DMS114 treated with DMSO at 0.1 percent for 48 hours (cell line): Measurements from ENCODE around the gene VWA8.

ENCODE experiments used
- DNase-seq: peaks from one replicate; lab custom pipeline; 2025; ENCODE audit not compliant: unreplicated experiment; lab: John Stamatoyannopoulos, UW

VWA8 gene

DNA sequence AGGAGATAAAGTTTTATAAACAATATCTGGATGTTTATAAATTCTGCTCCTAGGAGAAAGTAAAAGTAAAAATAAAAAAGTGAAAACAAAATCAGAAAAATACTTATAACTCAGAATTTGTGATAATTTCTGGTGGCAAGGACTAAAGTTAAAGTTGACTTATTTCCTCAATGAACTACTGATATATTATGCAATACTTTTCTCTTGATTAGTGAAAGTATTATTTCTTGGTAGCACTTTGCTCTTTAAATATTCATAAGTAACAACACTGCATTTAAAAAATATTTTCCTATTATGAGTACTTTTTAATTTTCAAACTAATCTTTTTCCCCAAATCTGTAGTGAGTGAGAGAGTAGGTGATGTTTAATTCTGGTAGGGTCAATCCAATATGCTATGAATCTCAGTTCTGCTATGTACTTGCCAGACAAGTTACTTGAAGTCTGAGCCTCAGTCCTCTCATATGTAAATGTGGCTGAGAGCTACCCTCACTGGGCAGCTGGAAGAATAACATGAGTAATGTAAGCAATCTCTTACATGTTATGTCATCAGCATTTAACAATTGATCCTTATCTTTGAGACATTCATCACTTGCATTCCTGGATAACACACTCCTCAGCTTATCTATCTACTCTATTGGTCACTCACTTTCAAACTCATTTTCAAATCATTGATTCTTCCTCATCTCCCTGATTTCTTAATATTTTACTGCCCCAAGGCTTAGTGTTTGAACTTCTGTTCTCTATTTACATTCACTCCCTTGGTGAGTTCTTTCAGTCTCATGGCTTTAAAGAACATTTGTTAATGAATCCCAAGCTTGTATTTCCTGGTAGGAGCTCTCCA lies 264.5 kb downstream of the VWA8 start:
- no peak for DNase-seq

DNA sequence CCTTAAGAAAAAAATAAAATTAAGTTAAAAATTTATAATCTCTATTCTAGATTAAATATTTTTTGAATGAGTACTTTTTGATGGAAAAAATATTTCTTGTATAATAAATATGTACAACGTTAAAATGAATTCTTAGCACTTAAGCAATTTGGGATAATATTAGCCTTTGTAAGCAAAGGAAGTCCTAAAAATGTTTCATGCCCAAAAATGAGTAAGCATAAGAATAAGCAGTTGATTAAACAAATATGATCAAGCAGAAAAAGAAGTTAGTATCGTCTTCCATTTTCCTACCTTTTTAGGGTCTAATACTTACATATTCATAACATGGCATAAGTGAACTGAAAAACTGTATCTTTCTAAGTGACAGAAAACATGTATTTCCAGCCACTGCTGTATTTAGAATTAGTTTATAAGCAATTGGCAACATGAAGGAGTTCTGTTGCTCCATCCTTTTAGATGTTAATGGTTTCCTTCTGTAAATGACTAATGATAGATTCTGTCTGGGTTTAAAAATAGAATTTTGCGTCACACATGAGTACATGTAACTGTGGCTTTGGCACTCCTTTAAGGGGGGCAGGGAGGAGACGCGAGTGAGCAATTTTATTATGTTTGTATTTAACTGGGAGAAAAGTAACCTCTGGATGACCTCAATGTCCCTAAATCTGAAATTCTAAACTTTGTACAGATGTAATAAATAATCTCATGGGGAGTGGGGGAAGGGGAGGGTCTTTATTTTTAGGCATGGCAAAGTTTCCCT lies 266.2 kb downstream of the VWA8 start:
- DNase-seq, result no peak

DNA sequence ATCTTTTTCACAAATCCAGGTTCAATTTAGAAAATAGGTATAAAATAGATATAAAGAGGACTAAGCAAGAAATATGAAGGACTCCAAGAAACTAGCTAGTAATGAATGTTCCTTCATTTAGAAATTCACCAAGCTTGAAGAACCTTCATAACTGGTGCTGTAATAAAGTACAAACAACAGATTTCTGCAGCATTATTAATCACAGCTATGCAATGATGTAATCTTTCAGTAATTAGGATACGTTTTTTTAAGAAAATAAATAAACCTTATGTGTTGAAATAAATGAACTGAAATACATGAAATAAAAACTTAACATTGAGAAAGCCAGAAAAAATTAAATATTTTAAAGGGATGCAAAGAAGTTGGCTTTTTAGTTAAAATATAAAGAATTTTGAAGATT lies 267.5 kb downstream of the VWA8 start:
- no peak for DNase-seq

DNA sequence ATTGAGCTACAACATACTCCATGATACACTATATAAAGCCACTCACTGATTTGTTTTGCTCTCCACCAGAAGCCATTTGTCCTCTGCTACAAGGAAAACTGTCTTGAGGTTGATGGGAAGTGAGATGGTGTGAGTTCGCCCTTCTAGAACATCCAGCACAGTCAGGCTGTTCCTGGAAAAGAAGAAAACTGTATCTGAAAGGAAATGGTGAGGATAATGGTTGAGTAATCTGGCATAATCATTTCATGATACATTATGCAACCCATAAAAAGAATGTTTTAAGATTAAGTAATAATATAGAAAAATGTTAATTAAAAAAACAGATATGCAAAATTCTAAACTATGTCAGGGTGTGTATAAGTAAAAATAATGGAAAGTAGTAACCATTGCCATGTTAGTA lies 269.6 kb downstream of the VWA8 start:
- no peak for DNase-seq

DNA sequence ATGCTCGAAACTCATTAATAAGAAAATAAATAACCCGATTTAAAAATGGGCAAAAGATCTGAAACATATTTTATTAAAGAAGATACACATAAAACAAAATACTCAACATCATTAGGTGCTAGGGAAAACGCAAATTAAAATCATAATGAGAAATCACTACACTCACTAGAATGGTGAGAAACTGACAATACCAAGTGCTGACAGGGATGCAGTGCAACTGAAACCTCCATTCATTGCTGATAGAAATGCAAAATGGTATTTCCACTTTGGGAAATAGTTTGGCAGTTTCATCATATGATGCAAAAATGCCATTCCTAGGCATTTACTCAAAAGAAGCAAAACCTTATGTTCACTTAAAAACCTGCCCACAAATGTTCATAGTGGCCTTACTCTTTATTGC lies 278.1 kb downstream of the VWA8 start:
- no peak for DNase-seq

DNA sequence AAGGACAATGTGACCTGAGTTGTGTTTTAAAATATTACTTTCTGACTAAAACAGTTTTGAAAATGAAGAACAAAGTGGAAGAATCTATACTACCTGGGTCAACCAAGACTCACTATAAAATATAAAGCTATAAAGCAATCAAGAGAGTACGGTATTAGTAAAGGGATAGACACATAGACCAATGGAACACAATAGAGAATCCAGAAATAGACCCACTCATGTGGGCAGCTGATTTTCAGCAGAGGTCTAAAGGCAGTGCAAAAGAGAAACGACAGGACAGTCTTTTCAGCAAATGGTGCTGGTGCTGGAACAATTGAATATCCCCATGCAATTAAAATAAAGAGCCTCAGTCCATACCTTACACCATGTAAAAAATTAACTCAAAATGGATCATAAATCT lies 278.9 kb downstream of the VWA8 start:
- no peak for DNase-seq

DNA sequence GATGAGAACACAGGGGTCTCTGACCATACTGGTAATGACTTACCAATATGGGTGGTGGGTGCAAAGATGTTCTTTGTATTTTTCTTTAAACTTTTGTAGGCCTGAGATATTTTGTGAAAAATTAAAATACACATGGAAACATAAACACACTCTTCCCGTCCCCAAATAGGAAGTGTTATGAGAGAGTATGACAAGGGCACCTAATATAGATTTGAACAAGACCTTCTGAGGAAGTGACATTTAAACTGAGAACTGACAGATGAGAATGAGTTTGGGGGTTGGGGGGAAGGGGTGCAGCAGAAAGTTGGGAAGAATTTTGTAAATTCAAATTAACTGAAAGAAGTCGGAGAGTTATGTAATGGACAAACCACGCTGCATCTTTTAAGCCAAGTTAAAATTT lies 279.3 kb downstream of the VWA8 start:
- DNase-seq, result no peak

DNA sequence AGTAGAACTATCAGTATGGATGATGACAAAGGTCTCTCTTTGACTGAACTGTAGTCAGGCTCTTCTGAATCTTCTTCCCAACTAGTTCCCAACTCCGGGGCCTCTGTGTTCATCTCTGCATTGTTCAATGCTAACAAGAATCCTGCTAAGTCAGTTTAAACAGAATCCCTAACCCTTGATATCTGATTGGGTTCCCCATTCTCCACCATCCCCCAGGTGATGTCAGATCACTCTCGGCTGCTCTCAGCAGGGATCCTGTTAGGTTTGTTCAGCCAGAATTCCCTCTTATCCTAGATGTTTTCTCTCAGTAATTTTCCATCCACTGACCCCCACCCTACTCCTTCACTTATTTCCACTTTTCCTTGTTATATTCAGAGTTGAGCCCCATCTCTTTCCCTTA lies 280.0 kb downstream of the VWA8 start:
- no peak for DNase-seq

DNA sequence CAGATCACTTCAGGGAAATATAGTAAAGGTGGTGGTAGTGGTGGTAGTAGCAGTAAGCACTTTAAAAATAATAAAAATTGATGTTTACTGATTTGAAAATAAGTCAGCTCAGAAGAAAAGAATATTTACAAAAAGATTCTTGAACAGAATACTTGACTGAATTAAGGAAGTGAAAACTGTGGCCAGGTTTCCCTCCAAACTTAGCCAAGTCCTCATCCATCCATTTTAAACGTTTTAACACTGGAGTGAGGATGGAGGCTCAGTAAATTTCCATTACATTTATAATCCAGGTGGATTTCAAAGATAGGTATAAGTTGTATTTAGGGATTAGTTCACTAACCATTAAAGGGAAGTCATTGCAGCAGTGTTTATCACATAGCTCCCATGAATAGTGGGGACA lies 282.1 kb downstream of the VWA8 start:
- DNase-seq, result no peak

DNA sequence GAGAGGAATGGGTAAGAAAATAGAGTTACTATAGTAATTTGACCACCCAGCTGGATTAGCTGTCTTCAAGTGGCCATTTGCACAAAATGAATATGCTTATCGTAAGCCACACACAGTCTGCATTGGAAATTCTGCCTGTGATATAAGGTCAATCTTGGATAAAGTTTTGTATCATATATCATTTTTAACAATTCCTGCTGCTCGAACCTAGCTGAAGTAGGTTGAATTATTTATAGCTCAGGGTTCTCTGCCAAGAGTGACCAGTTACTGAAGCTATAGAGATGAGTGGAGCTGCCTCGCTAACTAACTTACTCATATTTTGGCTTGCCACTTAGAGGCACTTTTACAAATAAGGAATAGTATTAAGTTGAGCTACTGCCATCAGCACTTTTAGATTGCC lies 282.7 kb downstream of the VWA8 start:
- no peak for DNase-seq

DNA sequence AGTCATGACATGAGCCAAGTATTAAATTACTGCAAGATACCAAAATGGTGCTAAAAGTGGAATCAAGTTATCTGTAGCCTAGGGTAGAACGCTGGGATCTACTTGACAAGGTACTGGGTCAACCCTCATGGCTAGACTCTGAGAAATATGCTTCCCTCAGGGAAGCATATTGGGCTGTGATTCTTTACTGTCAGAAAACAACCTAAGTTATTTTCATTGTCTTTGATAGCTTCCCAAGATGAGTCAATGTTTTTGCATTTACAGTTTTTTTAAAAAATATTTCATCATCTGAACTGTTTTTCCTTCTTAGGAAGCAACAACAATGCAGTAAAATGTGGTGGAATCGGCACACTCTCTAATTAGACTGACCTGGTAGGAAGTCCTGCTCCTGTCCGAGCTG lies 285.6 kb downstream of the VWA8 start:
- DNase-seq, result no peak

DNA sequence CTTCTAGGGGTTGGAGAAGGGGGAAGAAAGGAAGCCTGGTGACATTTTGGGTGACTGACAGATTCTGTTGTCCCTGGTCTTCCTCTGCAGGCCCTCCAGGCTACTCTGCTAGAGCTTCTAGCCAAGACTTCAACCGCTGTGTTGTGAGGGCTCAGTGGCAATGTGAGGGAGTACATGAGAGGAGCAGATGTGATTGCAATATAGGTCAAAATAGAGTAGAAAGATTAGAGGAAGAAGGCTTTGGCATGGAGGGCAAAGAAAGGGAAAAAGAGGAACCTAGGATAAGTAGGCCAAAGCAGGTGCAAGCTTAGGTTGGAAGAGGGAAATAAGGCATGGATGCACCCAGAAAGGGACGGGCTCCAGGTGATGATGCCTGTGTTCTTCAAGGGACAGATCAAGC lies 286.7 kb downstream of the VWA8 start:
- no peak for DNase-seq

DNA sequence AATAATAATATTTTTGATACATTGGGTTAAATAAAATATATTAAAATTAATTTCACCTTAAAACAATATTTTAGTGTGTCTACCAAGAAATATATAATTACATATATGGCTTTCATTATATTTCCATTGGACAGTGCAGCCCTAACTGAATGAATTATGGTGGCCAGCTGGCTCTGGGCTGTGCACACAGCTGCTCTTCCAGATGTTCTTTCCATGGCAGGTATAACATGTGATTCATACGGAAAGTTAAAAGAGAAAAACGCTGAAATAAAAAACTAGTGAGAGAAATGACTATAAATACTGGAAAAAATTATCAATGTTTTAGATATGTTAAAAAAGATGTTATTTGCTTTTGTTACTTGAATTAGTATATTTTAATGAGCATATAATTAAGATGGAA lies 287.3 kb downstream of the VWA8 start:
- no peak for DNase-seq

DNA sequence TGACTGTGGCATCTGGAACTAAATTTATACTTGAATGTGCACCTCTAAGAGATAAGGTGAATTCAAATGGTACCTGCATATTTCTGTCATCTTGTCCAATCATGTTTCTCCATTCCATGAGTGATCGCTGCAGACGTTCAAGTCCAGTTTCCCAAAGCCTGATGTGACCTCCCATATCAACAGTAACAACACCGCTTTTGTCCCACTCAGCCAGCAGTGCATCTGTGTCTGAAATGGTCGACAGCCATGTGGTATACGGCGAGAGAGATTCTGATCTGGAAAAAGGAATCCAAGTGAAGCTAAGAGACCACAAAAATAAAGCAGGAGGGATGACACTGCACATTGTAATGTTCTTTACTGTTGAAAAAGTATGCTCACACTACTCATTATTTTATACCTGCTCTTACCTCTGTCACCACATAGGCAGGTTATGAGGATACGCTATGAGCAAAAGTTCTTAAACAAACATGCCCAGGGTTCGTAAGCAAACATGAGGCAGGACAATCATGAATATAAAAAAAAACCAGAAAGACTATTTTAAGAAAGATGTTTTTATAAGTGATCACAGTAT lies 290.0 kb downstream of the VWA8 start:
- no peak for DNase-seq

DNA sequence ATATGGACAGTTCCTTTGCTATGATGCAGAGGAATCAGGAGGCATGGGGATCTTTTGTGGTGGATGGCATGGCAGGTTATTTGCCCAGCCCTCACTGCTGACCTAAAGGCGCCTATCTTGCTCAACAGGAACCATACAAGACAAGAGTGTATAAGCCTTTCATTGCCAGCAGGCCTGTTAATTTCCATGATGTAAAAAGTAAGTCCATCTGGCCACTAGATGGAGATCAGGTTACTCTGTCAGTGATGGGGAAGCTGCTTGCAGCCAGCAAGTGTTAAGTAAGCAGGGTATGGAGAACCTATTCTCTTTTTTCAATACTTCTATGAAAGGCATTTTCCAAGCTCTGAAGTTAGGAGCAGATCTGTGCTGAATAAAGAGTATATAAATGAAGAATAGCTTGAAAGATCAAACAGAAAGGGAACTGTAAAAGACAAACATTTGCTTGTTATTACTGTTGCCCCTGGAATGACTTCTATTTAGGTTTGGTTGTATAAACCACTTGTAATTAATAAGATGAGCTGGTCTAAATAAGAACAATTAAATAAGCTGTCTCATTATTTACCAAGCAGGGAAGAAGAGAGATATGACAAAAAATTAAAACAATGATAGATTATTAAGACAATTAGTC lies 292.7 kb downstream of the VWA8 start:
- peak; percentile 68 for DNase-seq

DNA sequence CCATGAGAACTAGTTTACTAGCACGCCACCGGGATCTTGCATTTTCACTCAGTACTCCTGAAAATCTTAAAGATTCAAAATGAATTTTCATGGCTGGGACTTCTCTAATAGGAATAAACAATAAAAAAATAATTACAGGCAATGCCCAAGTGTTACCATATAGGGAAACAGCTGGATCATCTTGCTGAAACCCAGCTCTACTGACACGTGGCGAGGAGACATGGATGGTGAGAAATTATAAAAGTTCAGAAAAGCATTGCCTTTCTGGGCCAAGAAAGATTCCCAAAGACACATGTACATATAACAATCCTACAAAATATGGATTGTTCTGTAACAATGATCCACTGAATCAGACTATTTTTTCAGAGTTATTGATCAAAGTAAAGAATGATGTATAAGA lies 294.3 kb downstream of the VWA8 start:
- no peak for DNase-seq

DNA sequence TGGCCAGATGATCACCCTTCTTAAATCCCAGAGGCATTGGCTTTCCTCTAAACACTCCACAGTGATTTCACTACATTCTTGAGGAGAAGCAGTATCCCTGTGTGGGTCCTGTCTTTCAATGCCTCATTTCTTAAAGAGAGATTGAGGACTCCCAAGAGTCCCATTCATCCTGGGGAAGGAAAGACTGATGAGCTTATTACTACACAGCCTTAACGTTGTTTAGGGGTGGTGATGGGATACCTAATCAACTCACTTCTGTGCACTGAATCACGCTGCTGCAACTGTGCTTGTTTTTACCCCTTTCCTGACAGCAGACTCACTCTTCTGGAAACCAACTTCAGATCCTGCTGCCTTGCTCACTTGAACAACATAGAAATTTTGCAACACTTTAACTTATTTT lies 300.5 kb downstream of the VWA8 start:
- no peak for DNase-seq

DNA sequence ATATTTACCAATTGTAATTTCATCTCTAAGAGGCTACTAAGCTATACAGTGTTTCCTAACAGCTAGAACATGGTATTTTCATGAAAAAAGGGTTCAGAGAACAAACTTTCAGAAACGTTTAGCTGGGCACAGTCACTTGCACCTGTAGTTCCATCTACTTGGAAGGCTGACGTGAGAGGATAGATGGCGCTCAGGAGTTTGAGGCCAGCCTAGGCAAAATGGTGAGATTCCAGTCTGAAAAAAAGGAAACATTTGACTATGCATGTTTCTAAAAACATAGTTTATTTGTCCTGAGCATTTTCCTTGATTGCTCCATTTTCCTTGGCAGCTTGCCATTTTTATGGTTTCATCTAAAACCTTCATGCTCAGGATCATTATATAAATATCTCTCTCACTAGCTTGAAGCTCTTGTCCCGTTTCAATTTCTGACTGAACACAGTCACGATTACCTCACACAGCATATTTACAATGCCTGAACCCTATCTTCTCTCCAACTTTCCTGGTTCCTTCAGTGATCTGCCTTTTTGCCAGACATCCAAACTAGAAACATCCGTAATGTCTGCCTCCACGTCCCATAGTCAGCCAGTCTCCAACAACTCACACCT lies 302.8 kb downstream of the VWA8 start:
- no peak for DNase-seq

DNA sequence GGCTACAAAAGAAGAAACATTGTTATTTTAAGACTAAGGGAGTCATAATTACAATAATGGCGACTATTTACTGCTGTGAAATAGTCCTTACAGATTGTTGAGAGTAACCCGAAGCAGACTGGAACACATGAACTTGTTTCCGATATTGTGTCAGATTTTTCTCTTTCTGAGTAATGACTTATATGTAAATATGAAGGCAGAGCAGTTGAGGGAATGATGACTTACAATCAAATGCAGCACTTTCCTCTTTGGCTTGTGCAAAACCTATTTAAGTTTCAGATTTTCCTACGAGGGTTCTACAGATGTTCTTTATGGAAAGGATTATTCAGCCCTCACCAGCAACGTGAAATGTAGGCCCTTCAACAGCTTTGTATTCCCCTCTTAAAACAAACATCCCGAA lies 304.9 kb downstream of the VWA8 start:
- DNase-seq, result no peak

DNA sequence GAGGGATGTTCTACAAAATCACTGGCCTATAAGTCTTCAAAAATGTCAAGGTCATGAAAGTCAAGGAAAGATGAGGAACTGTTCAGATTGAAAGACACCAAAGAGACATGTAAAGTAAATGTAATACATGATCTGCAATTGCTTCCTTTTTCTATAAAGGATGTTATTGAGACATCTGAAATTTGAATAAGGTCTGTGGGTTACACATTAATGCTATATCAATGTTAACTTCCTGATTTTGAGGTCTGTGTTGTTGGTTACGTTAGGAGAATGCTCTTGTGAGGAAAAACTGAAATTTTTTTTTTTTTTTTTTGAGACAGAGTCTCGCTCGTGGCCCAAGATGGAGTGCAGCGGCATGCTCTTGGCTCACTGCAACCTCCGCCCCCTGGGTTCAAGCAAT lies 306.1 kb downstream of the VWA8 start:
- no peak for DNase-seq

DNA sequence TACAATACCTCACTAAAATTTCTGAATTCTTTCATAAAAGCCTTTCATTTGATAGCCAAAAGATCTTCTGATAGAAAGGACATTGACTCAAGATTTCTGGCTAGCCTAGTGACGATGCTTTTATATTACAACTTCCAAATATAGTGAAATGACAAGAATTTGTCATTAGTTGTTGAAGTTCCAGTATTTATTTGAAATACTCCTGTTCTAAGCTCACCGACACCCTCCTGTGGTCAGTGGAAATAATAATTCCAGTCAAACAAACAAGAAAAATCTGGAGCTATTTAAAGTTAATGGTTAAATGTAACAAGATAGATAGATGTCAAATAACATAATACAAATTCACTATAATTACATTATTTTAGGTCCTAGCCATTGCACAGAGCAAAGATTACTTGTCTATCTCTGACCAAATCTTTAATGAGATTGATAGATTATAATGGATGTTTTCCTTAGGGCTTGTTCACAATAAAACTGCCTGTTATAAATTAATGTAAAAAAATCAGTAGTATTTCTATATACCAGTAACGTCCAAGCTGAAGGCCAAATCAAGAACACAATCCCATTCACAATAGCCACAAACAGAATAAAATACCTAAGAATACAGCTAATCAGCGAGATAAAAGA lies 308.1 kb downstream of the VWA8 start:
- DNase-seq, result no peak
